GM19193 (cell line): ENCODE data around the gene ETV6.

Experiments used
- POLR2A ChIP-seq: IDR thresholded peaks from 4 replicates; pipeline ENCODE4 v1.6.1; 2011; ENCODE audit not compliant: insufficient read depth, insufficient read length; ENCODE audit errors: extremely low read depth

ETV6 gene

GRCh38 chr12:11649413-11650285, at the start of gene ETV6:
TSS of gene ETV6 (plus strand) at chr12:11649674. CDS start at chr12:11650128, 454 bp downstream.
- TF ChIP-seq POLR2A: peak; percentile 70

- TF ChIP-seq POLR2A: no peak
These were observed 49.3 kb upstream of the ETV6 start for GRCh38 chr12:11600199-11600598.

DNA sequence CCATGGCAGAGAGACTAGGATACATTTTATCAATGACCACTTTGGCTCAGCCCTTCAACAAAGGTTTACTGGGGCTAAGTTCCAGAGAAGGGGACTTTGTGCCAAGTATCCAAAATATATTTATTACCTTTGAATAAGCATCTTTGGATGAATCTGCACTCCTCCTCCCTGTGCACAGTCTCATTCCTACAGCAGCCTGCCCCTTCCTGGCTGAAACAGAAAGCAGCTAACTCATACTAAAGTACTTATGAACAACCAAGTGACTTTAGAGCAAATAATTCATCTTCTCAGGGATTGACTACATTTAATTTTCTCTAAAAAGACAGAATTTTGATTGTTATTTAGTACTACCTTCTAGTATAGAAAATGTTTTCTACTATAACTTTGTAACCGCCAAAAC, 47.8 kb upstream of the ETV6 start:
- no peak for TF ChIP-seq POLR2A

GRCh38 chr12:11607313-11608081, 42.0 kb upstream of the ETV6 start:
- TF ChIP-seq POLR2A: no peak

DNA sequence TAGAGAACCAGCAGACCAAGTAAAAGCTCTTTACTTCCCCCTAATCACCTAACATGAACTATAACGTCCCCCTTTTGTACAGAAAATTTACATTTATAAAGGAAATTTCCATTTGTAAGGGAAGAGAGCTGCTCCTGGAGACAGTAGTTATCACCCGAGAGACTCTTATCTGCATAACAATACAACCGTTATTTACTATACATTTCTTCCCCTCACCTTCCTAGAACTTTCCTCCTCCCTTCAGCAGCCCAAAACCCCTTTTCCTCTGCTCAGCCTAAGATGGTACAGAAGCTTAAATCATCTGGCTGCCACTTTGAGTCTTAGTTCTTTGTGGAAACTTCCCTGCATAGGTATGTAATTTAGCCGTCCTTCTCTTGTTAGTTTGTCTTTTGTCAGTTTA, 40.4 kb upstream of the ETV6 start:
- no peak for TF ChIP-seq POLR2A

- no peak for TF ChIP-seq POLR2A
These were observed 34.0 kb upstream of the ETV6 start for GRCh38 chr12:11615481-11615880.

DNA sequence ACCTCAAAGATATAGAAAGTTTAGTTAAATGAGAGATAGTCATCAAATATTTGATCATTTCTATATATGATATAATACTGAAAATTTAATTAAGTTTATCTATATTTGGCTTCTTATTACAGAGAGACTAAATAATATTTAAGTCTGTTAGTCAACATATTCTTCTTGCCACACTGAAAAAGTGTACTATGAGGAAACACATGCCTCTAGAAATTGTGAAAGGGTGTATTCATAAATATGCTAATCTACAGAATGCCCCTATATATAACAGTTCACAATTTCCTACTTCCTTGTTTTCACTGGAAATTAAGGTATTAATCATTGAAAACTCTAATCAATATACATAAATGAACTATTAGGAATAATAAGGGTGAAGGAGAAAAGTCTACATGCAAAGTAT, 31.4 kb upstream of the ETV6 start:
- TF ChIP-seq POLR2A: no peak

- TF ChIP-seq POLR2A: no peak
These were observed 27.6 kb upstream of the ETV6 start for GRCh38 chr12:11621797-11622423.

GRCh38 chr12:11622876-11623281, 26.6 kb upstream of the ETV6 start:
- TF ChIP-seq POLR2A: no peak

DNA sequence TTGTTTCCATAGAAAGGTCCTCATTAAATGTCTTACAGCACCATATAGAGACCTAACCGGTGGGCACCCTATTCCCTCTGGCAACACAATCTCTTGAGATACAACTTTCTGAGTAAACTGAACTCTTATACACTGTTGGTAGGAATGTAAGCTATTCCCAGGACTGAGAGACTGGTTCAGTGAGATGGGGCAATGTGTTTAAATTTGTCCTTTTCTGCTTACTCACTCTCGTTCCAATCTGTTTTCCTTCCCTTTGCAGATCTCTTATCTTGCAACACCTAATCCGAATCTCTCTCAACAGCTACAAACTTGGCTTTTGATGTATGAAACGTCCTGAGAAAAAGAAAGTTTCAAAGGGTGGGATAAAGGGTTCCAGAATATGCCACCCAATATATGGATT, 26.1 kb upstream of the ETV6 start:
- TF ChIP-seq POLR2A: no peak

DNA sequence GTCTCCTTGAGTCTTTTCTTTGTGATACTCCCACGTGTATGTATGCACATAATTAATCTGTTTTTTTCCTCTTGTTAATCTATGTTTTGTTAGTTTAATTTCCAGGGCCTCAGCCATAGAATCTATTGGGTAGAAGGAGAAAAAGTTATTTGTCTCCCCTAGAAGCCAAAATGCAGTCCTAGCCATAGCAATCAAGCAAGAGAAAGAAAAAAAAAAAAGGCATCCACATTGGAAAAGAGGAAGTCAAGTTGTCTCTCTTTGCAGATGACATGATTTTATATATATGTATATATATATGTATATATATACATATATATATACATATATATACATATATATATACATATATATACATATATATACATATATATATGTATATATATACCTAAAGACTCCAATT, 25.4 kb upstream of the ETV6 start:
- TF ChIP-seq POLR2A: no peak

DNA sequence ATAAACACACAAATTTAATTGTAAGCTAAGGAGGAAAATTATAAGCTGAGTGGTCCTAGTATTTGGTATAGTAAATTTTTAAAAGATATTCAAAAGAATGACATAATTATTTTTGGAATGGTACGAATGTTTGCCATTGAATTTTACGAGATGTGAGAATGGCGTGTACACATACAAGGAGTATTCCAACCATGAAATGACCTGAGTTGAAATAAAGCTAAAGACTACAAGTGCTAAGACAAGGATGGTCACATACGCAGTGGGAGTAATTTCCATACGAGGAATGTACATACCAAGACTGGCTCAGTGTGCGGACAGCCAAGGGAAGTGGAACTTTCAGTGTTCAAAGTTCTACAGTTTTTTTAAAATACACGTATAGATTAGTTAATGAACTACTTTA, 21.1 kb upstream of the ETV6 start:
- no peak for TF ChIP-seq POLR2A

DNA sequence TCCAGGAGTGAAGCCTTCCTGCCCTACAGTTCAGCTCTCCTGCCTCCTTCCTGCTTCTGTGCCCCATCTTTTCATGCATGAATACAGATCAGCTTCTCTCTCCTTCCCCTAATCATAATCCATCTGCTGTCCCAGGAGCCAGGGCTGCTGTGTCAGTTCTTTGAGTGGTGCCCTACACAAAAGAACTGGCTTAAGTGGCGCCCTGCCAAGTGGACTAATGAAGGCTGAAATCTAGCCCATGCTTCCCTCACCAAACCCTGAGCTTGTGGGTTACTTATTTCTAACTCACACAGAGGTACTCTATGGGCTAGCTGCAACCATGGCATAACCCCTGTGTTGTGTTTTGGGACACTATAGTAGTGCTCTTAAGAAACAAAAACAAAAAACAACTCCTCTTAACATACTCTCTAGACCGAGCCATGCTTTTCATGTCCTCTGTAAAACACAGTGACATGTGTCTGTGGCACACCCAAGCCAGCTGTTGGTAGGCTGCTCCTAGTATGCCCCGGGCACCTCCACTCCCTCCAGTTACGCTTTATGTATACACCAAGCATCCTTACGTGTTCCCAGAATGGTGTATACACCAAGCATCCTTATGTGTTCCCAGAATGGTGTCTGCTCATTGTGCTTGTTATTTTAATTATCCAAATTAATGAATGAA, 19.3 kb upstream of the ETV6 start:
- TF ChIP-seq POLR2A: no peak

DNA sequence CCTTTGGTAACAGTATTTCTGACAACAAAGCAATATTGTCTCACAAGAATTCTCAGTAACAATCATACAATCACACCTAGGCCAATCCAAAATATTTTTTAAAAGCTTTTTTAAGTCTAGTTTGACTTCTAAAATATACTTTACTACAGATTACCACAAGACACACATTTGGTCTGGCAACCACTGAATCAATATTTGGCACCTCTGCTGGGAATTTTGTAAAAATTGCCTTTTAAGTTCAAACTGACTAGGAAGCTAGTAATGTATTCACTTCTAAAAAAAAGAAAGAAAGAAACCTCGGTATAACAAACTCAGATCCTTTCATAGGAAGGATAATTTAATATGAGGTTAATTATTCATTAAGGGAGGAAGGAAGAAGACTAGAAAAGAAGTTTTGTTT, 18.2 kb upstream of the ETV6 start:
- no peak for TF ChIP-seq POLR2A

DNA sequence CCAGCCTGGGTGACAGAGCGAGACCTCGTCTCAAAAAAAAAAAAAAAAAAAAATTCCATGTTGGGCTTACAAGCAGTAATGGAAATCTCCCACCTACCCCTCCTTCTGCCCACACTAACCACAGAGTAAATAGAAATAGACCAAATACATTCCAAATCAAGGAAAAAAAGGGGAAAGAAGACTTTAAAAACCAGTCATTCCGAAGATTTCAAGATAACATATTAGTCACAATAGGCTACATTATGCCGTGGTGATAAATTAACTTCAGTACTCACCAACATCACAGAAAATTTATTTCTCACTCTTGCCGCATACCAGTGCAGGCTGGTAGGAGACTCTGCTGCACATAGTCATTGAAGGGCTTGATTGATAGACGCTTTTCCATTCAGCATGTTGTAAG, 15.5 kb upstream of the ETV6 start:
- TF ChIP-seq POLR2A: no peak
